ENCODE measurements around the gene GSC2.

GSC2 gene

GRCh38 chr22:19118329-19118880, 31.7 kb downstream of the GSC2 start:
- DNase-seq: no peak

- no peak for DNase-seq
Measured at GRCh38 chr22:19117111-19117512, 33.0 kb downstream of the GSC2 start.

- no peak for DNase-seq
Measured at GRCh38 chr22:19115628-19116027, 34.5 kb downstream of the GSC2 start.

GRCh38 chr22:19114984-19115552, 35.0 kb downstream of the GSC2 start:
- DNase-seq: no peak

- no peak for DNase-seq
Measured at GRCh38 chr22:19113429-19113828, 36.7 kb downstream of the GSC2 start.

GRCh38 chr22:19111584-19111983, 38.5 kb downstream of the GSC2 start:
- no peak for DNase-seq

- DNase-seq: no peak
Measured at GRCh38 chr22:19111140-19111539, 39.0 kb downstream of the GSC2 start.

GRCh38 chr22:19110646-19111045, 39.4 kb downstream of the GSC2 start:
- DNase-seq: no peak

- no peak for DNase-seq
Measured at GRCh38 chr22:19110064-19110458, 40.0 kb downstream of the GSC2 start.

- DNase-seq: peak; percentile 27
Measured at GRCh38 chr22:19109198-19110063, 40.7 kb downstream of the GSC2 start.

- no peak for DNase-seq
Measured at GRCh38 chr22:19108807-19109197, 41.3 kb downstream of the GSC2 start.

GRCh38 chr22:19107730-19108074, 42.4 kb downstream of the GSC2 start:
- no peak for DNase-seq

GRCh38 chr22:19106886-19107729, 43.0 kb downstream of the GSC2 start:
- DNase-seq: no peak

GRCh38 chr22:19105867-19106802, 44.0 kb downstream of the GSC2 start:
- DNase-seq: peak; percentile 23

- DNase-seq: no peak
Measured at GRCh38 chr22:19105456-19105855, 44.6 kb downstream of the GSC2 start.

- no peak for DNase-seq
Measured at GRCh38 chr22:19103880-19104821, 45.9 kb downstream of the GSC2 start.

- DNase-seq: no peak
Measured at GRCh38 chr22:19098157-19098556, 51.9 kb downstream of the GSC2 start.

- DNase-seq: no peak
Measured at GRCh38 chr22:19097518-19097917, 52.6 kb downstream of the GSC2 start.

Measured in effector CD8-positive, alpha-beta T cell (primary cell).